Effector CD4-positive, alpha-beta T cell (primary cell): Measurements from ENCODE around the gene AP1B1.
"Not testable (repeated sequence)": the region's sequence is repeated elsewhere in the genome, so short reads cannot be mapped to it uniquely, and the experiment has no call there.

Experiments
- DNase-seq: peaks from one replicate; pipeline ENCODE4 v3.0.0-alpha.2; 2020

Gene AP1B1

GRCh38 chr22:29386708-29387107 is 1.7 kb downstream of the AP1B1 start:
- DNase-seq, result no peak

DNA sequence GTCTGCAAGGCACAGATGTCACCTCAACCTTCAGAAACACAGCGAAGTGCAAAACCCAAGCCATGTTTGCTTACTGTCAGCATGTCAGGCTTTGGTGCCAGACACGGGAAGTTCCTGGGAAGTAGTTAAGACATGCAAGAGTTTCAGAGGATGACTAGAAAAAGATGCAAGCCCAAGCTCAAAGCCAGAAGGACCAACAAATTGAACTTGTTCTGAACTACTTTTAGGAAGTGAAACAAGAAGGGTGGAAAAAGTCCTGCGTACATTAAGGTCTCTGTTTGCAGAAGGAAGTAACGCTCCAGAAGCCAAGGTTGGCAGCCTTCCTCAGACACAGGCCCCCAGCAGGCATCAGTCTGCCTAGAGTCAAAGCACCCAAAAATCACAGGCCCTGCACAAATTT is 2.6 kb downstream of the AP1B1 start:
- no peak for DNase-seq

- DNase-seq, result no peak
These were observed 3.1 kb downstream of the AP1B1 start for GRCh38 chr22:29385151-29385704.

DNA sequence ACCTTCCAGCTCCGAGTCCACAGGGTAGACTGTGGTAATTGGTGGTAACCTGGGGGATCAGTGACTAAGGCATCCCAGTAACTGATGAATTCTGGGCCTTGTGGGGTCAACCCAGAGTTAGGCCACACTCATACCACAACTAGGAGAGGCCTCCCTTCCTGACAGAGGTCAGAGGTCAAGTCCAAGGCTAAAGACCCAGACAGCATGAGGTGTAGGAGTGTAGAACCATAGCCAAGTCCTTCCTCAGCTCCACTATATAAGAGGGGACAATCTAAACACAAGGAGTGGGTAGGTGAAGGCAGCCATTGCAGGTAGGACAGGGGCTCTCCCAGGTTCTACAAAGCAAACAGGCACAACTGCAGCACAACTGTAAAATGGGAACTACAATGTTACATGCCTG is 4.6 kb downstream of the AP1B1 start:
- DNase-seq, result no peak

DNA sequence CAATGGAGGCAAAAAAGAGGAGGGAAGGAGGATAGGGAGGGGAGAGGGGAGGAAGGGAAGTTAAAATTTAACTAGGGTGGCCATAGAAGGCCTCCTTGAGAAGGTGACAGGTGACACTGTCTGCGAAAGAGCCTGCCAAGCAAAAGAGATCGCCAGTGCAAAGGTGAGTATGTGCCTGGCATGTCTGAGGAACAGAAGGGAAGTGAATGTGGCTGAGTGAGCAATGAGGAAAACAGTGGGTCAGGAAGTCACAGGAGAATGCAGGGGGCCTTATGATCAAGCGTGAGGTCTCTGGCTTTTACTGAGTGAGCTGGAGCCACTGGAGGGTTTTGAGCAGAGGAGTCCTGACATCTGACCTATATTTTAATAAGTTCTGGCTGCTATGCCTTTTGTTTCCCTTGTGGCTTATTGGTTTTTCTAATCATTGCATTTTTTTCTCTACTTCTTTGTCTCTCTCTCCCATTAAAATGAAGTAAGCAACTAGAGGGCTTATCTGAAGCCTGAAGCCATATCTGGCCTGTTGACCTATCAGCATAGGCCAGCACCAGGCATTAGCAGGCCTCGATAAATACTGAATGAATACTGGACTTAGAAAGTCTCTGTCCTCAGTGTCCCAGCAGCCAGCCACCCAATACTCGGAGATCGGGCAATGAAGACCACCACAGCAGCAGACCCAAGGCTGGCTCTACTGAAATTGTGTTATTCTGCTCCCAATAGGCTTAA is 5.6 kb downstream of the AP1B1 start:
- no peak for DNase-seq

DNA sequence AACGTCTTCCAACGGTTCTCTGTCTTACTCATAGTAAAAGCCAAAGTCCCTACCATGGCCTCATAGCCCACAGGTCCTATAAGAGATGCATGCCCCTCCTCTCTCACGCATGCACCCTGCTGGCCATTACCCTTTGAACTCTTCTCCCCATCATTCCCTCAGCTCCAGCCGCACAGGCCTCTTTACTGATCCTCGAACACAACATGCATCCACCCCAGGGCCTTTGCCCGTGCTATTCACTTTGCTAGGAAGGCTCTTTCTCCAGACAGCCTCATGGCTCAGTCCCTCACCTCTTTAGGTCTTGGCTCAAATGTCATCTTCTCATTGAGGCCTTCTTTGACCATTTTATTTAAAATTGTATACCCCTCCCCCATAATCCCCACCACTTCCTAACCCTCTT is 7.5 kb downstream of the AP1B1 start:
- no peak for DNase-seq

- DNase-seq, result no peak
These were observed 8.2 kb downstream of the AP1B1 start for GRCh38 chr22:29380032-29380781.

GRCh38 chr22:29379258-29379657 is 9.1 kb downstream of the AP1B1 start:
- no peak for DNase-seq

DNA sequence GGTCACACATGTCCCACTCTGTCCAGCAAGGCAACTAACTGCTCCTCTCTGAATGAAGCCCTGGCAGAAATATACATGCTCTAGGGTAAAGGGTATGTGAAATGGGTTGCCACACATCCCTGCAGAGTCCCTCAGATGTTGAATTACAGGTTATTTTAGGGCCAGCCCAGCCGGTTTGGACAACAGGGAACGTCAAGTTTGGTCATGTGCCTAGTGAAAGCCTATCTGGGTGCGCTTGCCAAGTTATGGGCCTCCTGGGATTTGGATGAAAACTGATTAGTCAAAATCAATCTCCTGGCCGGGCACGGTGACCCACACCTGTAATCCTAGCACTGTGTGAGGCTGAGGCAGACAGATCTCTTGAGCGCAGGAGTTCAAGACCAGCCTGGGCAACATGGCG is 10.4 kb downstream of the AP1B1 start:
- DNase-seq, result no peak

DNA sequence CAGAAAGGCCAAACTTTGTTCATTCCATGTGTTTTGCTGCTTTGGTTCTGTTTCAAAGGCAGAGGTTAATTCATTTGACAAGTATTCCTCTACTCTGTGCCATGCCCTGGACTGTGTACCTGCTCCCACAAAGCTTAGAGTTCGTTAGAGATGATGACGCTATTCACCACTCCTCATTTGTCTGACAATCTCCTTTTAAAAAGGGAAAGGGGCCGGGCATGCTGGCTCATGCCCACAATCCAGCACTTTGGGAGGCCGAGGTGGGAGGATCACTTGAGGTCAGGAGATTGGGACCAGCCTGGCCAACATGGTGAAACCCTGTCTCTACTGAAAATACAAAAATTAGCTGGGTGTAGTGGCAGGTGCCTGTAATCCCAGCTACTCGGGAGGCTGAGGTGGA is 11.7 kb downstream of the AP1B1 start:
- not testable (repeated sequence) for DNase-seq

DNA sequence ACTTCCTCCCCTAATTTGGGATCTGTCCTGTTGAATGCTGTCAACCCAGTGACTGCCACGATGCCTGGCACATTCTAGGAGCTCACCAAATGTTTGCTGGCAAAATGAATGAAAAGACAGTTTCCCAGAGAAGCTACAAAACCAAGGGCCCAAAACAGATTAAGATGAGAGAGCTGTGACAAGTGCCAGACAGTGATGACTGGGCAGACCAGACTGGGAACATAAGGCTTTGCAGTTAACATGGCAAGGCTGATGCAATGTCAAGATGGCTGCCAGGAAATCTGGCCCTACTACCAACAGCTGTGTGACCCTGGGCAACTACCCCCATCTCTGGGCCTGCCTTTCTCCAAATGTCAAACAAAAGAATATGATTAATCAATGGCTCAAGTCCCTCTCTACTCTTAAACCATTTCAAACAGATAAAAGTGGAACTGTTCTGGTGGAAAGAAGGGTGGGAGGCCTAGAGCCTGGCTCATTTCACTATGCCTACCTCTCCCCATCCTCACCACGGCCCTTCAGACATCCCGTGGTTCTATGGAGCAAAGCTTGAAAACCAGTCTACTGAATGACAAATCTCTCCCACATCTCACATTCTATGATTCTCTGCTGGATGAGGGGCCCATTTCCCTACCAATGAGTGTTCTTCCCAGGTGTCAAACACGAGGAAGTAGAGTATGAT is 12.8 kb downstream of the AP1B1 start:
- DNase-seq, result no peak

- not testable (repeated sequence) for DNase-seq
These were observed 13.6 kb downstream of the AP1B1 start for GRCh38 chr22:29374806-29375205.

DNA sequence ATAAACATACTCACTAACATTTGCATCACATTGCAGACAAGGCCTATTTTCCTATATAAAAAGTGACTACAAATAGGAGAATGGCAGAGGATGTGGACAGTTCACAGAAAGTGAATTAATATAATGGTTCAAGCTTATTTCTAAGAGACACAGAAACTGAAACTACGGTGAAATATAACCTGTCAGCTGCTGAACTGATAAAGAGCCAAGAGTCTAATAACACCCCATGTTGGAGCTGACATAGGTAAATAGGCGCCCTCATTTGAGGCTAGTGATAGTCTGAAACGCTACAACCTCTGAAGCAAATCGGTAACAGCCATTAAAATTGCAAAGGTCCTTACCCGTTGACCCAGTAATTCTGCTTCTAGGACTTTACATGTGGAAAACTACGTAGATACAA is 14.0 kb downstream of the AP1B1 start:
- no peak for DNase-seq

DNA sequence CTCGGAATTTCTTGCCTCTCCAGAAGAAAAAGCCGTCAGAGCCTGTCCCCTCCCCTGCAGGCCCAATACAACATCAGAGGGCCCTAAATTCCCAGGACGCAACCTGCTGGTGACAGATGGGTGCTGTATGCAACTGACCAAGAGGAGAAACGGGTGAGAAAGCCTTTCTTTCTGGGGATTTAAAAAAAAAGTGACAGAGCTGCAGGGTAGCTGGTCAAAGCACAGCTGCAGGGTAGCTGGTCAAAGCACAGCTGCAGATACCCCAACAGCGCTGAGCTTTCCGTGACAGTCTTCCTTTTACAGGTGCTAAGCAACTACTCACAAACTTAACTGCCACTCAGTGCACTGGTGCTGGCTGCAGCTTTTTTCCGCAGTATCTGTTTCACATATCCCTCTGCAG is 17.8 kb downstream of the AP1B1 start:
- DNase-seq, result no peak

DNA sequence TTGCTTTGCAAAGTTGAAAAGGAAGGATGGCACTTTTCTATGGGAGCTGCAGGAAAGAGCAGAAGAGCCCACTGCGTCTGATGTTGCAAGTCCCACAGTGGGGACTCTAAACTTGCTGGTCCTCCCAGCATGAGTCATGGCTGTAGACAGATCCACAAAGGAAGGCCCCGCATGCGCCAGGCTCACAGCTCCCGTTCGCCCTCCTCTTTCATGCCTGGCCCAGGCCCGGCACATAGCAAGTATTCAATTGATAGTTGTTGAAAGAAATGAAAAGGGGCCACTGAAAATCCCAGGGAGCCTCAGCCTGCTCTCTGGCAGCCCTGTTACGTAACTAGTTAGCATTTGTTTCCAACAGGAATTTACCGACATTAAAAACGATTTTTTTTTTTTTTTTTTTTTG is 18.9 kb downstream of the AP1B1 start:
- no peak for DNase-seq

GRCh38 chr22:29359469-29359868 is 28.9 kb downstream of the AP1B1 start:
- DNase-seq, result no peak

GRCh38 chr22:29357193-29357890 is 31.0 kb downstream of the AP1B1 start:
- DNase-seq, result not testable (repeated sequence)

DNA sequence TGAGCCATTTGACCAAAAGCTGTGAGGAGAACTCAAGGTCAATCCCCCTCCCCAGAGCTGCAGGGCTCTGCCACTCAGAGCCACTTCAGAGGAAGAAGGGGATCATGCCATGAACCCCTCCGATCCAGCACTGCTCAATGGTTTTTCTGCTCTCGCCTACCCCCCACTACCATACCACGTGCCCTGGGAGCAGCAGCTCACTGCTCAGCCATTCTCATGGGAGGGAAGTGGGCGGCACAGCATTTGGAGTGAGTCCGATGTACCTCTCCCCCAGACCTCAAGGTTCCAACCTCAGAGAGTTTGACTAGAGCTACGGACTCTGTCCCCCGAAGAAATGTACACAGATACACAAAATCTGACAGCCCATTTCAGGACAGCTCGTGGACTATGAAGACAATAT is 34.5 kb downstream of the AP1B1 start:
- DNase-seq, result no peak

DNA sequence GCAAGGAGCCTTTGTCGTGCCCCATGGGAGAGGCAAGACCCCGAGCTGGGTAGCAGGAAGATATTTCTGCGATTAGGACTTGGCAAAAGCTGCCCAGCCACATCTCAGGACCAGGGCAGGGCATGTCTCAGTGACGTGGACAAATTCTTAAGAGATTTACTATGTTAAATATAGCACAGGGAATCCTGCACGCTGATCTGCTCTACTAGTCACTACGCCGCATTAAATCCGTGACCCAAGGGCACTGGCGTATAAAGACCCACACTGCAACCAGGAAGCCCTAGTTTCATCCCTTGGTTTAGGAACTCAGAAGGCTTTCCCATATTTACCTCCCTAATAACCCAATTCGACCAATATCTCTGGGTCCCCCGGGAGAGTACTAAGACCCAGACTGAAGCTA is 35.1 kb downstream of the AP1B1 start:
- DNase-seq, result no peak

DNA sequence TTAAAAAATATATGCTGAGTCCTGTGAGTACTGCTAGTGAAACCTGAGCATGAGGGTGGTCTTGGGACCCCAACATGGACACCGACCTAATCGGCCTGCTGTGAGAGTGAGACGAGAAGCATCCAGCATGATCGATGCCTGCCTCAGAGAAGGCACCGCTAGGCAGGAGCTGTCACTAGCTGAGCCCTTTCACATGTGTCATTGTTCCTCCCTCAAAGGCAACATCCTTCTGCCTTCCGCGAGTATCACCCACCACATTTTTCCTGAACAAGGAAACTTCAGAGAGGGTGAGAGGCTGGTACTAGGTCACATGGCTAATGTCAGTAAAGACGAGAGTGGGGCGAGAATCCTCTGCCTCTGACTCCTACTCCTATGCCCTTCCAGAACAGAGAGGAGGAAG is 35.6 kb downstream of the AP1B1 start:
- no peak for DNase-seq

DNA sequence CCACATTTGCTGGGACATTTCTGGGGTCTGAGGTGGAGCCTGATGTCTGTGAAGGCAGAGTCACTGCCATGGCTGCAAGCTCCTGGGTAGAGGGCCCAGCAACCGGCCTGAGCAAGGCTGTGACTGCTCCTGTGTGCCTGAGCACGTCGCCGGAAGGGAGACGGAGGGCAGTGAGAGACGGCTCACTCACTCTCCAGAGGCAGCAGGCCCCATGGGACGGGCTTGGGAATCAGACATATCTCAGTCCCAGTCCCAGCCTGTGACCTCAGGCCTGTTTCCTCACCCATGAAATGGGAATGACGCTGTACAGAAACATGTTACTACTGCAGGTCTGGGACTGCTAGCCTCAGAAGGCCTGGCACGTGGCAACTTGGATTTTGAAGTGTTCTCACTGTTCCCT is 36.5 kb downstream of the AP1B1 start:
- DNase-seq, result no peak

GRCh38 chr22:29351042-29351441 is 37.3 kb downstream of the AP1B1 start:
- no peak for DNase-seq

DNA sequence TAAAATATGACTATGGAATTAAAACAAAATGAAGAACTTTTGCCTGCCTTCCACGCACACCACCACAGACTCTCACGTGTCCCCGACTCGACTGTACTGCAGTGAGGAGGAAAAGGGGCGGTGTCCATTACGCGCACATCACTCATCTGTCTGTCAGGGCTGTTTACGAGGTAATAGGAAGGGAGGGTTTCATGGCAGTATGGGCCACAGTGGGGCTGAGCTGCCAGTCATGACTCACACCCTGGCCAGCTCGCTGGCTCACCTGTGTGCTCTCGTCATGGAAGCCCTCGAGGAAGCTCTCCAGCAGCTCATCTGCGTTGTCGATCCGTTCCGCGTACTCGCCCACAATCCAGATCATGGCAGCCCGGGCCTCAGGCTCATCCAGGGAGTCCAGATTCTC is 39.4 kb downstream of the AP1B1 start:
- DNase-seq, result no peak
